Lung (tissue), 12 donors: ENCODE results near the gene MPND. TPM values are rescaled to one million over a fixed set of nuclear protein-coding genes. Genes with fewer than 3 reads are reported as not detected.

Experiments used
- ATAC-seq: fragments of 200-7000 bp; cut with Tn5 transposase; one replicate; pipeline ENCODE4 v1.9.1; 2020; ENCODE audit warnings: moderate number of reproducible peaks; ENCODE audit not compliant: insufficient read depth, low FRiP score
- DNase-seq, 3 donors: peaks; one replicate each; pipeline ENCODE4 v3.0.0-alpha.2; 2013 to 2017
- H3K27ac ChIP-seq, 2 donors: one replicate each; pipeline ENCODE4 v1.5.1; 2013; ENCODE audit warnings: mild to moderate bottlenecking in 2 of 2, moderate library complexity in 2 of 2, control low read depth in 1 of 2, inconsistent platforms in 1 of 2, low read depth in 1 of 2, low read length in 1 of 2
- H3K27me3 ChIP-seq, 3 donors: one replicate each; pipeline ENCODE4 v1.5.1; 2013; ENCODE audit warnings: low read length in 2 of 3; ENCODE audit not compliant: control insufficient read depth in 3 of 3, insufficient read depth in 3 of 3
- H3K36me3 ChIP-seq, 4 donors: one replicate each; pipeline ENCODE4 v1.5.1; 2013; ENCODE audit warnings: low read length in 4 of 4, mild to moderate bottlenecking in 1 of 4, moderate library complexity in 1 of 4; ENCODE audit not compliant: control insufficient read depth in 4 of 4, insufficient read depth in 4 of 4
- H3K4me1 ChIP-seq, 5 donors: one replicate each; pipeline ENCODE4 v1.5.1; 2013; ENCODE audit warnings: low read length in 5 of 5, mild to moderate bottlenecking in 2 of 5, moderate library complexity in 1 of 5; ENCODE audit not compliant: control insufficient read depth in 5 of 5, insufficient read depth in 5 of 5
- H3K4me3 ChIP-seq: one replicate; pipeline ENCODE4 v1.5.1; 2013; ENCODE audit warnings: mild to moderate bottlenecking, control low read depth, moderate library complexity
- H3K9ac ChIP-seq, 2 donors: one replicate each; pipeline ENCODE4 v1.5.1; 2013; ENCODE audit warnings: low read length in 2 of 2, control low read depth in 1 of 2; ENCODE audit not compliant: insufficient read depth in 1 of 2
- H3K9me3 ChIP-seq, 4 donors: one replicate each; pipeline ENCODE4 v1.5.1; 2013; ENCODE audit warnings: low read length in 3 of 4, mild to moderate bottlenecking in 1 of 4, moderate library complexity in 1 of 4; ENCODE audit not compliant: control insufficient read depth in 4 of 4, insufficient read depth in 3 of 4
- CTCF ChIP-seq: IDR thresholded peaks from 2 replicates; pipeline ENCODE4 v1.5.1; 2012; ENCODE audit warnings: mild to moderate bottlenecking; ENCODE audit errors: control extremely low read depth, extremely low read depth
- WGBS, 2 donors: extraction: QIAGEN DNeasy Blood & Tissue Kit; methylation state at CpG; one replicate each; pipeline ENCODE4 v1.1.7; 2013; 5-methylcytosine and 5-hydroxymethylcytosine counted together
- polyA plus RNA-seq, 2 donors: library from polyadenylated mRNA; stranded (reverse); fragments of 200-250 nt; gene quantifications; one replicate each; pipeline ENCODE4 v1.2.1, GENCODE V29; 2013
- total RNA-seq, 2 donors: library from RNA; depleted of rRNA in 1 of 2; stranded (reverse); fragments of >200 nt in 1 of 2; gene quantifications; one replicate each; pipeline ENCODE4 v1.2.1, GENCODE V29; 2014 to 2021
- donor health status: control.
- donor health status: control.
- donor health status: Bipolar disorder and iron deficiency.
- donor health status: healthy.
- donor health status: DM: yes; HTN: yes; CAD: no.

MPND gene
- total and polyA plus RNA-seq, 4 donors, result 9.1 to 32.3 (median 24.6) TPM

- no peak overlapping the region for H3K4me3 ChIP-seq
- DNase-seq (peak in 2 of 3 donors; percentile 66 to 88), ATAC-seq (no peak)
- peak overlapping the region; percentile 3 to 39 for H3K9ac ChIP-seq
- H3K27ac ChIP-seq, result peak overlapping the region; percentile 39 to 78
- peaks cover 10 to 75% (median 42%) of the 10 kb centered on the region in 5 donors for H3K4me1 ChIP-seq
- peaks cover 0 to 10% (median 2%) of the 10 kb centered on the region in 4 donors for H3K36me3 ChIP-seq
- WGBS, 2 donors, result 24 to 30% methylated on average over 12 of the region's 12 CpGs
- no peaks in the 10 kb centered on the region for H3K9me3 ChIP-seq
- no peaks in the 10 kb centered on the region for H3K27me3 ChIP-seq
- TF ChIP-seq CTCF, result no peak
These were observed 46.7 kb downstream of the MPND start for GRCh38 chr19:4390017-4390566.

GRCh38 chr19:4390567-4391305, 47.4 kb downstream of the MPND start:
- Histone ChIP-seq H3K27me3 (no peaks in the 10 kb centered on the region), H3K36me3 (peaks cover 0 to 12% (median 3%) of the 10 kb centered on the region in 4 donors), H3K27ac (peak overlapping the region; percentile 39 to 78), H3K4me3 (no peak overlapping the region), H3K4me1 (peaks cover 10 to 70% (median 42%) of the 10 kb centered on the region in 5 donors), H3K9me3 (no peaks in the 10 kb centered on the region), H3K9ac (peak overlapping the region; percentile 39 to 63)
- WGBS, 2 donors, result 33 to 34% methylated on average over 21 of the region's 21 CpGs
- ATAC-seq, result no peak
- no peak for TF ChIP-seq CTCF
- DNase-seq, result peak; percentile 90 to 96 (median 96)

GRCh38 chr19:4391306-4391693, 47.9 kb downstream of the MPND start:
- no peak overlapping the region for H3K4me3 ChIP-seq
- H3K27ac ChIP-seq, result peak overlapping the region in 1 of 2 donors; percentile 78
- WGBS, 2 donors, result 61 to 73% methylated on average over 9 of the region's 9 CpGs
- ATAC-seq (no peak), DNase-seq (no peak)
- TF ChIP-seq CTCF, result no peak
- H3K36me3 ChIP-seq, result peaks cover 0 to 12% (median 4%) of the 10 kb centered on the region in 4 donors
- peaks cover 10 to 65% (median 42%) of the 10 kb centered on the region in 5 donors for H3K4me1 ChIP-seq
- H3K27me3 ChIP-seq, result no peaks in the 10 kb centered on the region
- peak overlapping the region in 1 of 2 donors; percentile 63 for H3K9ac ChIP-seq
- no peaks in the 10 kb centered on the region for H3K9me3 ChIP-seq
